HG03159 (cell line): ENCODE results near the gene HSD17B14.
A peak's percentile ranks its signal among the peaks of the same experiment; 100 is the strongest.
"Not testable (repeated sequence)": the region's sequence is repeated elsewhere in the genome, so short reads cannot be mapped to it uniquely, and the experiment has no call there.

Experiments used
- ATAC-seq: cut with Tn5 transposase; IDR thresholded peaks from one replicate; pipeline ENCODE4 v1.9.1; 2021; ENCODE audit warnings: mild to moderate bottlenecking, moderate library complexity; ENCODE audit not compliant: unreplicated experiment

The HSD17B14 gene

GRCh38 chr19:48836089-48837017 is at the start of gene HSD17B14:
TSS of gene HSD17B14 (minus strand) at chr19:48836491. CDS start at chr19:48836411, 80 bp downstream.
- no peak for ATAC-seq

GRCh38 chr19:48883726-48884125 is 47.4 kb upstream of the HSD17B14 start:
- no peak for ATAC-seq

GRCh38 chr19:48881741-48882657 is 45.7 kb upstream of the HSD17B14 start:
- no peak for ATAC-seq

GRCh38 chr19:48879696-48880095 is 43.4 kb upstream of the HSD17B14 start:
- not testable (repeated sequence) for ATAC-seq

- no peak for ATAC-seq
These were observed 42.8 kb upstream of the HSD17B14 start for GRCh38 chr19:48879025-48879637.

GRCh38 chr19:48878196-48879024 is 42.1 kb upstream of the HSD17B14 start:
- no peak for ATAC-seq

- ATAC-seq = no peak
These were observed 41.5 kb upstream of the HSD17B14 start for GRCh38 chr19:48877855-48878195.

- ATAC-seq = not testable (repeated sequence)
These were observed 40.0 kb upstream of the HSD17B14 start for GRCh38 chr19:48876043-48876981.

GRCh38 chr19:48874303-48875135 is 38.2 kb upstream of the HSD17B14 start:
- no peak for ATAC-seq

GRCh38 chr19:48873476-48874302 is 37.4 kb upstream of the HSD17B14 start:
- ATAC-seq = no peak

- no peak for ATAC-seq
These were observed 36.7 kb upstream of the HSD17B14 start for GRCh38 chr19:48872884-48873475.

- peak; percentile 42 for ATAC-seq
These were observed 36.0 kb upstream of the HSD17B14 start, which contains the start of gene PPP1R15A for GRCh38 chr19:48872182-48872883. TSS of gene PPP1R15A (plus strand) at chr19:48872421. CDS start at chr19:48873234, 813 bp downstream.

- ATAC-seq = not testable (repeated sequence)
These were observed 35.3 kb upstream of the HSD17B14 start for GRCh38 chr19:48871471-48872181.

GRCh38 chr19:48870048-48870447 is 33.8 kb upstream of the HSD17B14 start:
- no peak for ATAC-seq

- no peak for ATAC-seq
These were observed 32.0 kb upstream of the HSD17B14 start, which contains the start of gene PLEKHA4 for GRCh38 chr19:48868114-48868886. TSS of gene PLEKHA4 (minus strand) at chr19:48868617. CDS start at chr19:48867620, 997 bp downstream.
